ENCODE results near the gene FKBP7. TPM values are rescaled to one million over a fixed set of nuclear protein-coding genes. Genes with fewer than 3 reads are reported as not detected.

The FKBP7 gene
- total RNA-seq, 2 experiments from 2014 or later: 1.6 to 1.8 TPM

DNA sequence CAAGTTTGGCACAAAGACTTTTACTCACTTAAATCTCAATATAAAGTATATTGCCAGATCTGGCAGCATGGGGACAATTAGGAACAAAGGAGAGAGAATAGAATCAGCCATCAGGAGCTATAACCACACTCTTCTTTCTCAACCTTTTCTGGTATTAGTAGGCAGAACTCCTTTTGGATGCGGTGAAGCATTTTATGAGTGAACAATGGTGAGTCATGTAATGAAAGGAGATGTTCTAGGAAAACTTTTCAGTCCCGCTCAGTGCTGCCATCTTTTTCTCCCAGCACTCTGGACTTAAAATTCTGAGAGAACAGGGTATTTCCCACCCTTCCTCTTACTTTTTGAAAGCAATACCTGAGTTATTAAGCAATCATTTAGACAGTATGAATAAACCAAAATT, 34.1 kb upstream of the FKBP7 start:
- no peak overlapping the region for H3K4me3 Mint-ChIP-seq
- ChIA-PET CTCF (interaction anchor here (1.6 kb wide), 1 partner anchor 10 kb away, joined by 4 read pairs; no protein-coding TSS in a partner anchor), POLR2A (interaction anchor here (0.6 to 1.0 kb wide), 3 partner anchors 30 to 1281 kb away, joined by 3 to 4 read pairs (median 3); no protein-coding TSS in a partner anchor)
- H3K4me1 Mint-ChIP-seq: peaks cover 43% of the 10 kb centered on the region
- no peak overlapping the region for H3K27ac Mint-ChIP-seq
- no peak for DNase-seq
- H3K9me3 Mint-ChIP-seq: no peaks in the 10 kb centered on the region
- H3K27me3 Mint-ChIP-seq: no peaks in the 10 kb centered on the region
- peaks cover 37% of the 10 kb centered on the region for H3K36me3 Mint-ChIP-seq (ENCODE audit: low read depth)

DNA sequence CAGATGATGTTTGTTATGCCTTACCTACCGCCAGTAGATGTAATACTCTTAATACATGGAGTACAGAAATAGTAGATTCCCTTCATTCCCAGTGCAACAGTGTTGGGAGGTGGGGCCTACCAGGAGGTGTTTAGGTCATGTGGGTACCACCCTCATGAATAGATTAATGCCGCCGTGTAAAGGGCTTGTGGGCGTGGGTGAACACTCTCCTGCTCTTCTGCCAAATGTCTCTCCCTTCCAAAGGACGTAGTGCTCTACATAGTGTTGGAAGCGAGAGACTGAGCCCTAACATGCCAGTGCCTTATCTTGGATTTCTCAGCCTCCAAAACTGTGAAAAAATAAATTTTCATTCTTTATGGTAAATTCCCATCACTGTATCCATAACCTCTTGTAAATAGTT, 32.0 kb upstream of the FKBP7 start:
- POLR2A ChIA-PET: no interaction called here
- H3K36me3 Mint-ChIP-seq (ENCODE audit: low read depth): peaks cover 44% of the 10 kb centered on the region
- H3K4me3 Mint-ChIP-seq: no peak overlapping the region
- peaks cover 50% of the 10 kb centered on the region for H3K4me1 Mint-ChIP-seq
- no peak overlapping the region for H3K27ac Mint-ChIP-seq
- H3K9me3 Mint-ChIP-seq: no peaks in the 10 kb centered on the region
- CTCF ChIA-PET: interaction anchor here (1.4 kb wide), 1 partner anchor 13 kb away, joined by 3 read pairs; no protein-coding TSS in a partner anchor
- no peak for DNase-seq
- H3K27me3 Mint-ChIP-seq: no peaks in the 10 kb centered on the region

DNA sequence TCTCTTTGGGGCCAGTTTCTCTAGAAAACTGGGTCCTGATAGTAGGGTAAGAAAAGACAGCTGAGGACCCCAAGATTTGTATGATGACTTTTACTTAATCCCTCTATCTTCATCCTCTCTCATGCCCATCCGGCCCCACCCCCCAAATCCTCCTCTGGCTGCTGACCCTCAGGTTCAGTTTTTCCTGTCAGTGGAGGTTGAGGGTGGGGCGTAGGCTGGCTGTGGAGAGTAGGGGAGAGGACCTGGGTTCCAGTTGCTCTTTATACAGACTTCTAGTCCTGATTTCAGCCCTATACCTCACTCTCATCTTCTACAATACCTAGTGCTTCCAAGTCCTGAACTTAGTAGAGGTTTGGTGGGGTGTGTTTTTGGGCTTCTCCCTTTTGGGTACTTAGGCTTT, 30.2 kb upstream of the FKBP7 start:
- Mint-ChIP-seq H3K9me3 (no peaks in the 10 kb centered on the region), H3K27ac (no peak overlapping the region), H3K4me1 (peaks cover 33% of the 10 kb centered on the region), H3K36me3 (ENCODE audit: low read depth) (peaks cover 47% of the 10 kb centered on the region), H3K27me3 (no peaks in the 10 kb centered on the region), H3K4me3 (no peak overlapping the region)
- no peak for DNase-seq
- ChIA-PET POLR2A (interaction anchor here (1.0 to 1.5 kb wide), 2 partner anchors 9 to 12 kb away, joined by 3 to 4 read pairs; no protein-coding TSS in a partner anchor), CTCF (interaction anchor here (0.8 to 0.9 kb wide), 2 partner anchors 11 to 397 kb away, joined by 3 read pairs; no protein-coding TSS in a partner anchor)

DNA sequence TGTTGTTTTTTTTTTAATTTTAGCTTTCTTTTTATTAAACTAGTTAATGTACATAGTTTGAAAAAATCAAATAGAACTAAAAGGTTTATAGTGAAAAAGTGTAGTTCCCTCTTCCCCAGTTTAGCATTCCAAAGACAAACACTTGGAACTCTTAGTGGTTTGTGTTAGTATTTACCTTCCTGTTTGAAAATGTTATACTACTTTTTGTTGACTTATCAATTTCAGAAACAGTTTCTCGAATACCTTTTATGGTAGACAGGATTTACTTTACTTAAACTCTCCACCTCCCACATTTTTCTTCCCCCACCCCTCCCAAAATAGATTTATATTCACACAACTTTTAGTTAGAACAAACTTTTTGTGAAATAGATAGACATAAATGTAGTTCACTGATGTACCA, 28.5 kb upstream of the FKBP7 start:
- DNase-seq: no peak
- no peaks in the 10 kb centered on the region for H3K27me3 Mint-ChIP-seq
- no peaks in the 10 kb centered on the region for H3K9me3 Mint-ChIP-seq
- peaks cover 51% of the 10 kb centered on the region for H3K36me3 Mint-ChIP-seq (ENCODE audit: low read depth)
- CTCF ChIA-PET: interaction anchor here (1.4 kb wide), 1 partner anchor 27 kb away, joined by 3 read pairs; the partner anchor contains the start of gene PLEKHA3
- no peak overlapping the region for H3K27ac Mint-ChIP-seq
- POLR2A ChIA-PET: interaction anchor here (1.5 kb wide), 1 partner anchor 11 kb away, joined by 4 read pairs; no protein-coding TSS in a partner anchor
- peaks cover 22% of the 10 kb centered on the region for H3K4me1 Mint-ChIP-seq
- H3K4me3 Mint-ChIP-seq: no peak overlapping the region

DNA sequence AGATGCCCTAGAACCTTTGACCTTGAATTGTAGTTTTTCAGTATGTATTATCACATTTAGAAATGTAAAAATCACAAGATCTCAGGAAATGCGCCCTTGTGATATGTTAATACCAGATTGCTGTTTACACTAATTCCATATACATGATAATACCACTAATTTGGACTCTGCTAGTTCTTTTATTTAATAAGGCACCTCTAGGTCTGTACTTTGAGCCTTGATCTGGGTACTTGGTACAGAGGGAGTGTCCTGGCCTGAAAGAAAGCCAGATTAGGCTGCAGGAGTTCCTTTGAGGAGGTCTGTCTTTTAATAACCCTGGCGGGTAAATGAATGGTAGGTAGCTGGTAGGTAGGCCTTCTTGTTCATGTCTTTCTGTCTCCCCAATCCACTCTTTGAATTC, 28.1 kb upstream of the FKBP7 start:
- Mint-ChIP-seq H3K27ac (no peak overlapping the region), H3K4me1 (peaks cover 19% of the 10 kb centered on the region), H3K36me3 (ENCODE audit: low read depth) (peaks cover 51% of the 10 kb centered on the region), H3K4me3 (no peak overlapping the region), H3K27me3 (no peaks in the 10 kb centered on the region), H3K9me3 (no peaks in the 10 kb centered on the region)
- no peak for DNase-seq
- CTCF ChIA-PET: interaction anchor here (1.4 kb wide), 1 partner anchor 26 kb away, joined by 3 read pairs; the partner anchor contains the start of gene PLEKHA3
- POLR2A ChIA-PET: no interaction called here

DNA sequence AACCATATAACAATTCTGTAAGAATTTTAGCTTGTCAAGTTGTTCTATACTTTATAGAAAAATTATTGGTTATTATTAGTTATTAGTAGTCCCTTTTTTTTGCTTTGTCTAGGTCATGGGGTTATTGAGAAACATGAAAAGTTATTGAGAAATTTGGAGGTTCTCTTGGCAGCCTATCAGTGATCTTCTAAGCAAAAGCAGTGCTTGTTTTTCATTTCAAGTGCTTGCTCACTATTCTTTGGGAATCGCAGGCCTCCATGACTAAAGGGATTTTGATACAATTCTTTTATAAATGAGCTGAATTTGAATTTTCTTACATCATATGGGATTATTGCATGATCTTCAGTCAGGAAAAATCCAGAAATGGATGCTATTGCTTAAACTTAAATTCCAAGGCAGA, 27.7 kb upstream of the FKBP7 start:
- ChIA-PET CTCF (no interaction called here), POLR2A (no interaction called here)
- Mint-ChIP-seq H3K36me3 (ENCODE audit: low read depth) (peaks cover 55% of the 10 kb centered on the region), H3K27me3 (no peaks in the 10 kb centered on the region), H3K4me1 (peaks cover 19% of the 10 kb centered on the region), H3K4me3 (no peak overlapping the region), H3K27ac (no peak overlapping the region), H3K9me3 (no peaks in the 10 kb centered on the region)
- no peak for DNase-seq

DNA sequence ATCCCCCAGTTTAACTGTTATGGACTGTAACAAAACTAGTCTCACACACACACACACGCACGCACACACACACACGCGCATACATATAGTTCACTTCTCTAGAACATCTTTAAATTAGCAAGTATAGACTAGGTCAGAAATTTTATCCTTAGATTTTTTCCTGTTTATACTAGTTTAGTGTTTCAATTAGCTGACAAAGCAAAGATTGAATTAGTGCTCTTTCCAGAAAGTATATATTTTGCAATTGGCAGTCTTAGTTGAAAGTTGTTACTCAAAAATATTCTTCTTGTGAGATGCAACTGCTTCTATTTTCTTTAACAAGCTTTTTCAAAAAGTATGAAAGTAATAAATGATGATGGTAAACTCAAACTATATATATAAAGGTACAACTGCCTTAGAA, 24.4 kb upstream of the FKBP7 start:
- Mint-ChIP-seq H3K4me3 (no peak overlapping the region), H3K27ac (no peak overlapping the region), H3K9me3 (no peaks in the 10 kb centered on the region), H3K4me1 (peaks cover 9% of the 10 kb centered on the region), H3K36me3 (ENCODE audit: low read depth) (peaks cover 67% of the 10 kb centered on the region), H3K27me3 (no peaks in the 10 kb centered on the region)
- no peak for DNase-seq
- CTCF ChIA-PET: no interaction called here
- POLR2A ChIA-PET: interaction anchor here (0.9 to 1.2 kb wide), 2 partner anchors 20 to 28 kb away, joined by 3 read pairs; no protein-coding TSS in a partner anchor

DNA sequence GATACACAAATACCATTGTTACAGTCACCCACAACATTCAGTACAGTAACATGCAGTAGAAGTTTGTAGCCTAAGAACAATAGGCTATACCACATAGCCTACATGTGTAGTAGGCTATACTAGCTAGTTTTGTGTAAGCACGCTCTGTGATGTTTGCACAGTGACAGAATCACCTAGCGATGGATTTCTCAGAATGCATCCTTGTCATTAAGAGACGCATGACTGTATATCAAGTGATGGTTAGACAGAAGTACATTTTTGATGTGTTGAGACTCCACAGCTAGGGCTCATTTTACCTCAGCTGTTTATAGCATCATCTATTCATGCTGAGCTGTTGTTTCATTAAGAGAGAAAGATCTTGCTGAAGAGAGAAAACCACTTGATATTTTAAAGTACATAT, 21.2 kb upstream of the FKBP7 start:
- Mint-ChIP-seq H3K4me1 (peaks cover 4% of the 10 kb centered on the region), H3K9me3 (no peaks in the 10 kb centered on the region), H3K36me3 (ENCODE audit: low read depth) (peaks cover 78% of the 10 kb centered on the region), H3K27me3 (no peaks in the 10 kb centered on the region), H3K27ac (no peak overlapping the region), H3K4me3 (no peak overlapping the region)
- no peak for DNase-seq
- ChIA-PET POLR2A (no interaction called here), CTCF (interaction anchor here (1.5 kb wide), 1 partner anchor 23 kb away, joined by 4 read pairs; no protein-coding TSS in a partner anchor)

DNA sequence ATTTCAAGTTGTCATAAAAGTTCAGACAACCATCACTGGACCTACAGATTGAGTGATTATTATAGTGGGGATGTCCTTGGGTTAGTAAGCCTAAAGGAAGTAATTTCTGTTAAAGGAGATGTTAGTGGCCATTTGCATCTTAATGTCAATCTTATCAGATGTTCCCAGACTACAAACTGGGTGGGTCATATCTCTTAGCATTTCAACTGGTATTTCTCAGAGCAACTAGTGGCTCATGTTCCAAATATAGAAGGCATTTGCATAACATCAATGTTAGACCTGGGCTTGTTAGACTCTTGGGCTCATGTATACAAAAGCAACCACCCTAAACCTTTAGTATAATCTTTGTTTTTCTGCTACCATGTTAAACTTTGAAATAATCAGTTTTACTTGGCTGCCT, 19.7 kb upstream of the FKBP7 start:
- H3K4me1 Mint-ChIP-seq: peaks cover 4% of the 10 kb centered on the region
- H3K9me3 Mint-ChIP-seq: no peaks in the 10 kb centered on the region
- no peak overlapping the region for H3K4me3 Mint-ChIP-seq
- peaks cover 76% of the 10 kb centered on the region for H3K36me3 Mint-ChIP-seq (ENCODE audit: low read depth)
- no peak overlapping the region for H3K27ac Mint-ChIP-seq
- H3K27me3 Mint-ChIP-seq: no peaks in the 10 kb centered on the region
- no peak for DNase-seq
- POLR2A ChIA-PET: interaction anchor here (0.7 kb wide), 1 partner anchor 47 kb away, joined by 3 read pairs; the partner anchor contains the start of genes PJVK and PRKRA
- CTCF ChIA-PET: interaction anchor here (1.0 kb wide), 1 partner anchor 10 kb away, joined by 3 read pairs; no protein-coding TSS in a partner anchor

DNA sequence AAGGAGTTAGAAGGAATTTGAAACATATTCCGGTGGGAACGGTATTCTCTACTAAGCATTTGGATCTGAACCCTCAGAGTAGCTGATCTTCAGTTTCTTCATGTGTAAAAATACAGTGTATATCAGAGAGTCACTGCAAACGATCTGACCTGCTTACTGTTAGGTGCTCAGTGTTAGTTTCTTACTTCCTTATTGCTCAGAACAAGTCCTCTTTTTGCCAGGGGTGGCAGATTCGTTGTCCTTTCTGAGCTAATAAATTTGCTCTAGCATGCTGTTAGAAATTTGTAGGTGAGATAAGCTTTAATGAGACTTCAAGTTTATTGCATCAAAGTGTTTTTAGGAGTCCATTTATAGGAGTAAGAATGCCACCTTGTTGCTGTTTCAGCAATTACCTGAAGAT, 17.6 kb upstream of the FKBP7 start:
- H3K4me1 Mint-ChIP-seq: peaks cover 6% of the 10 kb centered on the region
- H3K4me3 Mint-ChIP-seq: no peak overlapping the region
- DNase-seq: no peak
- no peaks in the 10 kb centered on the region for H3K27me3 Mint-ChIP-seq
- ChIA-PET CTCF (interaction anchor here (1.2 to 1.6 kb wide), 2 partner anchors 16 to 101 kb away, joined by 3 to 4 read pairs; no protein-coding TSS in a partner anchor), POLR2A (interaction anchor here (1.0 kb wide), 1 partner anchor 12 kb away, joined by 3 read pairs; no protein-coding TSS in a partner anchor)
- no peaks in the 10 kb centered on the region for H3K9me3 Mint-ChIP-seq
- H3K27ac Mint-ChIP-seq: no peak overlapping the region
- peaks cover 69% of the 10 kb centered on the region for H3K36me3 Mint-ChIP-seq (ENCODE audit: low read depth)

DNA sequence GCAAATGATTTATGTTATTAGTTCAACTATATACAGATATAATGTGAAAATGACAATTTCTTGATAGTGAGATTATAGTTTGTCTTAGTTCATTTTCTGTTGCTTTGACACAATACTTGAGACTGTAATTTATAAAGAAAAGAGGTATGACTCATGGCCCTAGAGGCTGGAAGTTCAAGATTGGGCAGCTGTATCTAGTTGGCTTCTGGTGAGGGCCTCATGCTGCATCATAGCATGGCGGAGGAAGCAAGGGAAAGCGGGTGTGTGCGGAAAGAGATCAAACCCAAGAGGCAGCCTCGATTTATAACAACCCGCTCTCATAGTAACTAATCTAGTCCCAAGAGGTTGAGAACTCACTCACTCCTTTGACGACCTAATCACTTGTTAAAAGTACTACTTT, 13.2 kb upstream of the FKBP7 start:
- ChIA-PET POLR2A (no interaction called here), CTCF (no interaction called here)
- H3K4me3 Mint-ChIP-seq: no peak overlapping the region
- peaks cover 16% of the 10 kb centered on the region for H3K4me1 Mint-ChIP-seq
- no peak overlapping the region for H3K27ac Mint-ChIP-seq
- no peak for DNase-seq
- H3K9me3 Mint-ChIP-seq: no peaks in the 10 kb centered on the region
- H3K27me3 Mint-ChIP-seq: no peaks in the 10 kb centered on the region
- peaks cover 73% of the 10 kb centered on the region for H3K36me3 Mint-ChIP-seq (ENCODE audit: low read depth)

DNA sequence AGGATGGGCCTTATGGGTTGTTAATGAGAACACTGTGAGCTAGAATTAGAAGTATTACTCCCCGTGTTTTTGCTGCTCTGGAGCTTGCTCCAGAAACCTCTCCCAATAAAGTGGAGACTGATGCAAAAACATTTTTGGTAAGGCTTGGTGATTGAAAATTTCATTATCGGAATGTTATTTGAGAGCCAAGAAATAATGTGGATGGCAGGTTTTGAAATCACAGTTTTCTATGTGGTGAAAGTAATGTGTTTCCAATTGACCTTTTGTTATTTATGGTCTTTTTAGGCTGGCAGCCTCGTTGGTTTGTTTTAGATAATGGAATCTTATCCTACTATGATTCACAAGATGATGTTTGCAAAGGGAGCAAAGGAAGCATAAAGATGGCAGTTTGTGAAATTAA, 7.0 kb upstream of the FKBP7 start:
- Mint-ChIP-seq H3K9me3 (no peaks in the 10 kb centered on the region), H3K4me3 (no peak overlapping the region), H3K4me1 (peaks cover 39% of the 10 kb centered on the region), H3K27me3 (no peaks in the 10 kb centered on the region), H3K36me3 (ENCODE audit: low read depth) (peaks cover 46% of the 10 kb centered on the region), H3K27ac (no peak overlapping the region)
- no peak for DNase-seq
- ChIA-PET POLR2A (no interaction called here), CTCF (no interaction called here)

DNA sequence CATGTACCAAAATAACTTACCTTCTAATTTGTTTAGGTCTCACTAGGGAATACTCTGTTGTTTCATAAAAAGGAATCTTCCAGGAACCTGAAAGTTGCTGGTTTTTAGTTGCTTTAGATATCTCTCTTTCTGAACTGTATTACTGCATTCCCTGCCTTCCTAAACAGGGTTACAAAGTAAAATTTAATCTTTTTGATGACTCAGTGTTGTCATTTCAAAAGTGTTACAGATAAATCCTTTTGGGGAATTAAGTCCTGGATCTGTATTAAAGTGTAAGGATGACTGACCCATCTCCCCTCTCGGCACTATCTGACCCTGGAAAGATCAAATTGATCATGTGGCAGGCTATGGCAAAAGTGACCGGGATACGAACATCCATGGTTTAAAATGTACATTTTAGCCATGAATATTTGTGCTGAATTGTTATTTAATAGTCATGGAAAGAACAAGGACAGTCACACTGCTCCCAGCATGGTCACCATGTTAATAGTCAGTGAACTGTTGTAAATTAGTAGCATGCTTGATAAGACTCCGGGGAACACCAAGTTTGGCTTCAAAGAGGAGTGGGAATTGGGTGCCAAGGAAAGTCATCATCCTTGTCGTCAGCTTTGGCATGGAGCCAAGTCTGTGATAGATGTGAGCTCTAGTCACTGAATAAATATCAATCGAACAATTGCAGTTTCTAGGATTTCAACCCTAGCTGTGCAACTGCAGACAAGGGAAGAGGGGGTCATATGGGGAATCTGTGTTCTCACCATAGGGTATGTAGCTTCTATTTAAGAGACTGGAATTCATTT, 6.0 kb upstream of the FKBP7 start:
- no peaks in the 10 kb centered on the region for H3K27me3 Mint-ChIP-seq
- H3K27ac Mint-ChIP-seq: no peak overlapping the region
- H3K9me3 Mint-ChIP-seq: no peaks in the 10 kb centered on the region
- peaks cover 43% of the 10 kb centered on the region for H3K4me1 Mint-ChIP-seq
- POLR2A ChIA-PET: no interaction called here
- CTCF ChIA-PET: no interaction called here
- H3K4me3 Mint-ChIP-seq: no peak overlapping the region
- H3K36me3 Mint-ChIP-seq (ENCODE audit: low read depth): peaks cover 37% of the 10 kb centered on the region
- no peak for DNase-seq
